RWPE2 (cell line): ENCODE results near the gene ITPR1.

ENCODE experiments used
- ATAC-seq: fragments of 200-7000 bp; cut with Tn5 transposase; 3 replicates; pipeline ENCODE4 v1.9.1; 2021; ENCODE audit warnings: low read depth
- DNase-seq: peaks from one replicate; pipeline ENCODE4 v3.0.0-alpha.2; 2020; ENCODE audit warnings: low spot score
- H3K27ac ChIP-seq: fragments of 450-650 bp; 2 replicates; pipeline ENCODE4 v1.5.1; 2017; ENCODE audit warnings: mild to moderate bottlenecking; ENCODE audit not compliant: poor library complexity, severe bottlenecking
- H3K27me3 ChIP-seq: fragments of 250-450 bp; sonication (Bioruptor Pico); 2 replicates; pipeline ENCODE4 v1.5.1; 2021; ENCODE audit warnings: mild to moderate bottlenecking, moderate library complexity; ENCODE audit not compliant: insufficient read depth, poor library complexity, severe bottlenecking
- H3K36me3 ChIP-seq: fragments of 250-450 bp; sonication (Bioruptor Pico); 2 replicates; pipeline ENCODE4 v1.5.1; 2020; ENCODE audit warnings: low read depth, mild to moderate bottlenecking, moderate library complexity
- H3K4me1 ChIP-seq: fragments of 250-450 bp; sonication (Bioruptor Pico); 2 replicates; pipeline ENCODE4 v1.5.1; 2021; ENCODE audit warnings: mild to moderate bottlenecking, moderate library complexity; ENCODE audit not compliant: insufficient read depth, poor library complexity, severe bottlenecking
- H3K4me3 ChIP-seq: fragments of 250-450 bp; sonication (Bioruptor Pico); 2 replicates; pipeline ENCODE4 v1.5.1; 2021; ENCODE audit warnings: mild to moderate bottlenecking, moderate library complexity; ENCODE audit not compliant: severe bottlenecking
- H3K9me3 ChIP-seq: fragments of 250-450 bp; sonication (Bioruptor Pico); 2 replicates; pipeline ENCODE4 v1.5.1; 2021; ENCODE audit warnings: mild to moderate bottlenecking, moderate library complexity; ENCODE audit not compliant: severe bottlenecking
- TF ChIP-seq, protein P1 (sequence below): fragments of 450-650 bp; IDR thresholded peaks from one replicate; pipeline ENCODE4 v1.5.1; 2017; ENCODE audit warnings: mild to moderate bottlenecking, moderate library complexity; ENCODE audit not compliant: poor library complexity, severe bottlenecking

ITPR1 gene

DNA sequence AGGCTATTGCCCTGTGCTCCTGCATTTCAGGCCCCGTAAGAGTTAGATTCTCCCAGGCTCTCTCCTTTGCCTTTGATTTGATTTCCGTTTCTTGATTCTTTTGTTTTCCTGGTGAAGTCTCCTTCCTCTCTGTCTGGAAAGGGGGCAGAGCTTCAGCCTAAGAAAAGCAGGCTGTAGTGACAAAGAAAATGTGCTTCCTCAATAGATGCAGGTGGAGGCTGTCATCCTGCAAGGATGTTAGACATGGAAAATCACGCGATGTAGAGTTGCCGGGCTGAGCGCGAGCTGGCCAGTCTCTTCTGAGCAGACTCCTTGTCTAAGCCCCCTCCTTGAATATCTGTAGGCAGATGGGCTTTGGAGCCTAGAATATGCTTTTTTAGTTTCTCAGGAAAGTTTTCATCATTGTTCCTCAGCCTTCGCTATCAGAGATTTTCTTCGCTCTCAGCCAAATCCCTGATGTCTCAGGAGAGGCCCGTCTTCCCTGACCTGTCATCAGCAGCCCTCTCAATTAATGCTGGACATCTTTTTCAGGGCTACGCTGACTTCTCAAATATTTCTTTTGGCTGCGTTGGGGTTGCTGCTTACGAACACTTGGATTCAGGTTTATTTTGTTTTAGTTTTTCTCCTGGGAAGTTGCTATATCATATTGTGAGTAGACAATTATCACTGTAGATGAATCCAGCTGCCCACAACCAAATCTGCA, 163.6 kb downstream of the ITPR1 start:
- Histone ChIP-seq H3K4me1 (no peaks in the 10 kb centered on the region), H3K4me3 (no peak overlapping the region), H3K27me3 (no peaks in the 10 kb centered on the region), H3K9me3 (no peaks in the 10 kb centered on the region), H3K27ac (no peak overlapping the region), H3K36me3 (no peaks in the 10 kb centered on the region)
- TF ChIP-seq, protein P1, sequence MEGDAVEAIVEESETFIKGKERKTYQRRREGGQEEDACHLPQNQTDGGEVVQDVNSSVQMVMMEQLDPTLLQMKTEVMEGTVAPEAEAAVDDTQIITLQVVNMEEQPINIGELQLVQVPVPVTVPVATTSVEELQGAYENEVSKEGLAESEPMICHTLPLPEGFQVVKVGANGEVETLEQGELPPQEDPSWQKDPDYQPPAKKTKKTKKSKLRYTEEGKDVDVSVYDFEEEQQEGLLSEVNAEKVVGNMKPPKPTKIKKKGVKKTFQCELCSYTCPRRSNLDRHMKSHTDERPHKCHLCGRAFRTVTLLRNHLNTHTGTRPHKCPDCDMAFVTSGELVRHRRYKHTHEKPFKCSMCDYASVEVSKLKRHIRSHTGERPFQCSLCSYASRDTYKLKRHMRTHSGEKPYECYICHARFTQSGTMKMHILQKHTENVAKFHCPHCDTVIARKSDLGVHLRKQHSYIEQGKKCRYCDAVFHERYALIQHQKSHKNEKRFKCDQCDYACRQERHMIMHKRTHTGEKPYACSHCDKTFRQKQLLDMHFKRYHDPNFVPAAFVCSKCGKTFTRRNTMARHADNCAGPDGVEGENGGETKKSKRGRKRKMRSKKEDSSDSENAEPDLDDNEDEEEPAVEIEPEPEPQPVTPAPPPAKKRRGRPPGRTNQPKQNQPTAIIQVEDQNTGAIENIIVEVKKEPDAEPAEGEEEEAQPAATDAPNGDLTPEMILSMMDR = no peak
- no peak for DNase-seq
- ATAC-seq = no peak

DNA sequence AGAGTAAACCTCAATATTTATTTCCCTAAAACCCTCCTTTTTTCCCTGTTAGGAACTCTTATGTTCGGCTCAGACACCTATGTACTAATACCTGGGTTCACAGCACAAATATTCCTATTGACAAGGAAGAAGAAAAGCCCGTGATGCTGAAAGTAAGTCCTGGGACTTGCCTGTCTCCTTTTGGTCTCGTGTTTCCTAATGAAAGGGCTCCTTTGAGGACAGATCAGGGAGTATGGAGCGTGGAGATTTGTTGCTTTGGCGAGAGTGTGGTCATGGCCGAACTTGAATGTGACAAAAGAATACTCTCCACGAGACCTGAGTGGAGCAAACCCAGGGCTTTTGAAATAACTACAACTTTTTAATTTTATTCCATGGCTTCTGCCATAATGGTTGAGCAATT, 167.8 kb downstream of the ITPR1 start:
- Histone ChIP-seq H3K9me3 (no peaks in the 10 kb centered on the region), H3K27me3 (no peaks in the 10 kb centered on the region), H3K27ac (no peak overlapping the region), H3K4me1 (no peaks in the 10 kb centered on the region), H3K4me3 (no peak overlapping the region), H3K36me3 (no peaks in the 10 kb centered on the region)
- TF ChIP-seq, protein P1 = no peak
- no peak for DNase-seq
- no peak for ATAC-seq

DNA sequence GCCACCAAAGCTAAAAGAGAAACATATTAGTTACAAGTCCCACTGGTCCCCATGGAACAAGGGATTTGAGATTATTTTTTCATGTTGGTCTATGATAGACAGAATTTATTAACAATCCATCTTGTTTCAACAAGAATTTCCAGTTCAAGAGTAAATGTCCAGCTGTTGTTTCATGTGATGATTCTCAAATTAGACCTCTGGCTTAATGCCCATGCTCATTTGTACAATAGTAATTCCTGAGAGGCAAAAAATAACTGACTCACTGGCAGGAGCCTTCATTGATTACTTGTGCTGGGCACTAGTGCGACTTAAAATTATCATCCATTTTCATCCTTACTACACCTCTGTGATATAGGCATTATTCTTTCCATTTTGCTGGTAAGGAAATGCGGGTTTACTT, 171.3 kb downstream of the ITPR1 start:
- Histone ChIP-seq H3K27me3 (no peaks in the 10 kb centered on the region), H3K9me3 (no peaks in the 10 kb centered on the region), H3K4me3 (no peak overlapping the region), H3K27ac (no peak overlapping the region), H3K36me3 (no peaks in the 10 kb centered on the region), H3K4me1 (no peaks in the 10 kb centered on the region)
- ATAC-seq = no peak
- DNase-seq = no peak
- TF ChIP-seq, protein P1 = no peak

DNA sequence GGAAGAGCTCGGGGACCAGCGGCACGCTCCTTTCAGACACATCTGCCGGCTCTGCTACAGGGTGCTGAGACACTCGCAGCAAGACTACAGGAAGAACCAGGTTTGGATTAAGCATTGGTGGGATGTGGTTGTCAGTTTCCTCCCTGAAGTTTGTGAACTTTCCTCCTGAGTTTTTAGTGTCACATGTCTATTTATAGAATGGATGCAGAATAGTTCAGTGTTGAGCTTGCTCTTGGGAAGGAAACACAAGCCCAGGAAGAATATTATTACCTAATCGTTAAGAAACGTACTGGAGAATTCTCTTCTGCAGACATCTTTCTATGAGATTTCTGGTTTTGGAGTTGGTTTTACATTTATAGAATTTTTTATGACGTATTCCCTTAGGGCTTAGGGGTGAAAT, 172.0 kb downstream of the ITPR1 start:
- TF ChIP-seq, protein P1 = no peak
- Histone ChIP-seq H3K27me3 (no peaks in the 10 kb centered on the region), H3K9me3 (no peaks in the 10 kb centered on the region), H3K36me3 (no peaks in the 10 kb centered on the region), H3K4me3 (no peak overlapping the region), H3K4me1 (no peaks in the 10 kb centered on the region), H3K27ac (no peak overlapping the region)
- DNase-seq (no peak), ATAC-seq (no peak)

DNA sequence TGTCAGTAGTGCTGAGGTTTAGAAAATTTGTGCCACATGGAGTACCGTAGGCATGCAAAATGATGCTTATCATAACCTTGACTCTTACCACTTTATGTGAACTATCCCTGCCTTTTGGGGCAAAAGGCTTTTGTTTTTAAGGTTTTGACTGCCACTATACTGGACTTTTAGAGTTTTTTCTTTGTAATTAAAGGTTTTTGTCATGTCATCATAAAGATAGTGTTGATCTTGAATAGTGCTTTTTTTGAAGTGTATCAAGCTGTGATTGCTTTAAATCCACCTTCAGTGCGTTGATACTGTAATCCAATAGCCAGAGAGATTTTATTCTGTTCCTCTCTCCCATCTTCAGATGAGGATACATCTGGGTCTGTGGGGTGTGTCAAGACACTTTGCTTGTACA, 172.9 kb downstream of the ITPR1 start:
- H3K9me3 ChIP-seq = no peaks in the 10 kb centered on the region
- DNase-seq (no peak), ATAC-seq (no peak)
- H3K27ac ChIP-seq = no peak overlapping the region
- no peaks in the 10 kb centered on the region for H3K27me3 ChIP-seq
- H3K4me1 ChIP-seq = no peaks in the 10 kb centered on the region
- no peak overlapping the region for H3K4me3 ChIP-seq
- TF ChIP-seq, protein P1 = no peak
- H3K36me3 ChIP-seq = no peaks in the 10 kb centered on the region
